Pancreas (tissue), 10 donors: ENCODE data around the gene GALNT8. TPM values are rescaled to one million over a fixed set of nuclear protein-coding genes. Genes with fewer than 3 reads are reported as not detected.

Source experiments
- ATAC-seq, 4 donors: fragments of 200-7000 bp; cut with Tn5 transposase; one replicate each; pipeline versions ENCODE4 v1.8.0 to v1.9.1; 2020; ENCODE audit warnings: mild to moderate bottlenecking in 4 of 4, moderate library complexity in 4 of 4
- DNase-seq, 6 donors: peaks; one replicate each; pipeline ENCODE4 v3.0.0-alpha.2; 2020
- FAIRE-seq: peaks from 2 replicates; lab custom pipeline; 2012; peaks lifted over from hg19 to GRCh38; lab: Jason Lieb, UNC
- H3K27ac ChIP-seq, 4 donors: fragments of 200-600 bp; sonication (generic); 1 replicate in 3 of 4; 2 replicates in 1 of 4; pipeline versions ENCODE4 v1.5.0 to v1.8.0; 2020
- H3K27me3 ChIP-seq, 4 donors: fragments of 200-600 bp; one replicate each; pipeline ENCODE4 v1.8.0; 2021
- H3K36me3 ChIP-seq, 3 donors: fragments of 200-600 bp; sonication (generic) in 1 of 3; one replicate each; pipeline versions ENCODE4 v1.5.0 to v1.8.0; 2020 to 2021
- H3K4me1 ChIP-seq, 3 donors: fragments of 200-600 bp; one replicate each; pipeline ENCODE4 v1.8.0; 2021
- H3K4me3 ChIP-seq, 4 donors: fragments of 200-600 bp; sonication (generic) in 2 of 4; one replicate each; pipeline versions ENCODE4 v1.5.0 to v1.8.0; 2020 to 2021
- H3K9me3 ChIP-seq, 4 donors: fragments of 200-600 bp; one replicate each; pipeline ENCODE4 v1.8.0; 2021
- WGBS, 2 donors: extraction: QIAGEN DNeasy Blood & Tissue Kit; methylation state at CpG; one replicate each; pipeline ENCODE4 v1.1.7; 2013; 5-methylcytosine and 5-hydroxymethylcytosine counted together
- intact Hi-C, 3 donors: fragments of 100-400 bp; cut with DNase I; formaldehyde crosslinking; loops; one replicate each; pipeline versions ENCODE4 v1.11.1 to v1.14.2; 2022
- polyA plus RNA-seq, 2 donors: library from polyadenylated mRNA; stranded (reverse); fragments of 200-250 nt; gene quantifications; one replicate each; pipeline ENCODE4 v1.2.3, GENCODE V29; 2013
- total RNA-seq, 6 donors: library from RNA; stranded (reverse); fragmentation: NEBNext Ultra II Directional in 4 of 6; extraction: Animal tissue kit (Norgen Biotek cat#: 25700) in 4 of 6; gene quantifications; one replicate each; pipeline versions ENCODE4 v1.2.1 to v1.2.4, GENCODE V29; 2021 to 2023
- TF ChIP-seq, protein P1 (sequence below), 4 donors: fragments of 200-600 bp; sonication (generic) in 3 of 4; IDR thresholded peaks; one replicate each; pipeline versions ENCODE4 v1.5.0 to v1.8.0; 2021; ENCODE audit warnings: antibody characterized with exemption in 4 of 4
- donor health status: healthy with polysubstance abuse.
- donor health status: DM: no; HTN: no; CAD: no; lungs with moderate emphysema.
- donor health status: DM: no; HTN: no; CAD: no.
- donor health status: control.
- donor health status: control.
- donor health status: Bipolar disorder and iron deficiency.
- donor health status: DM: yes; HTN: yes; CAD: no.
- donor health status: DM: no; HTN: no; CAD: no.
- donor health status: DM: no; HTN: no; CAD: no.
- donor health status: DM: yes; HTN: yes; CAD: no.

Gene GALNT8
- total and polyA plus RNA-seq, 8 donors, result 0.28 to 5.7 (median 0.64) TPM

- H3K36me3 ChIP-seq, result no peaks in the 10 kb centered on the region
- TF ChIP-seq, protein P1, sequence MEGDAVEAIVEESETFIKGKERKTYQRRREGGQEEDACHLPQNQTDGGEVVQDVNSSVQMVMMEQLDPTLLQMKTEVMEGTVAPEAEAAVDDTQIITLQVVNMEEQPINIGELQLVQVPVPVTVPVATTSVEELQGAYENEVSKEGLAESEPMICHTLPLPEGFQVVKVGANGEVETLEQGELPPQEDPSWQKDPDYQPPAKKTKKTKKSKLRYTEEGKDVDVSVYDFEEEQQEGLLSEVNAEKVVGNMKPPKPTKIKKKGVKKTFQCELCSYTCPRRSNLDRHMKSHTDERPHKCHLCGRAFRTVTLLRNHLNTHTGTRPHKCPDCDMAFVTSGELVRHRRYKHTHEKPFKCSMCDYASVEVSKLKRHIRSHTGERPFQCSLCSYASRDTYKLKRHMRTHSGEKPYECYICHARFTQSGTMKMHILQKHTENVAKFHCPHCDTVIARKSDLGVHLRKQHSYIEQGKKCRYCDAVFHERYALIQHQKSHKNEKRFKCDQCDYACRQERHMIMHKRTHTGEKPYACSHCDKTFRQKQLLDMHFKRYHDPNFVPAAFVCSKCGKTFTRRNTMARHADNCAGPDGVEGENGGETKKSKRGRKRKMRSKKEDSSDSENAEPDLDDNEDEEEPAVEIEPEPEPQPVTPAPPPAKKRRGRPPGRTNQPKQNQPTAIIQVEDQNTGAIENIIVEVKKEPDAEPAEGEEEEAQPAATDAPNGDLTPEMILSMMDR (IDR thresholded peaks at IDR 0.05), result no peak
- DNase-seq, result no peak
- H3K27ac ChIP-seq, result no peak overlapping the region
- intact Hi-C loops, result no loop called here
- no peak for FAIRE-seq
- ATAC-seq, result no peak
- no peaks in the 10 kb centered on the region for H3K27me3 ChIP-seq
- no peak overlapping the region for H3K4me3 ChIP-seq
- no peaks in the 10 kb centered on the region for H3K9me3 ChIP-seq
- H3K4me1 ChIP-seq, result no peaks in the 10 kb centered on the region
Measured at GRCh38 chr12:4800555-4800954, 80.4 kb downstream of the GALNT8 start.

DNA sequence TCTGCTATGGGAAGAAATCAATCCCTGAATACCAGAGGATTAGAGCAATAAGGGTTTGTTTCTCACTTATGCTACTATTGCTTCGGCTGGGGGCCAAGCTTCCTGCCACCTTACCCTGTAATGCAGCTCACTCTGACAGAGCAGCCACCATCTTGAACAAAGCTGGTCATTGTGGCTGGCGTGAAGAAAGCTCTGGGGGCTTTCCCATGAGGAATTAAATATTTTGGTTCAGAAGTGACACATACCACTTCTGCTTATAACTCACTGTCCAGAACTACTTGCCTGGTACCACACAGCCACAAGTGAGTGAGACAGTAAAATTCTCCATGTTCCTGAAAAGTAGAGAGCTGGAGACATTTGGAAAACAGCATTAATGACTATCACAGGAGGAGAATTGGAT, 82.6 kb downstream of the GALNT8 start:
- no peak overlapping the region for H3K4me3 ChIP-seq
- H3K36me3 ChIP-seq, result no peaks in the 10 kb centered on the region
- no peak for DNase-seq
- FAIRE-seq, result no peak
- no peaks in the 10 kb centered on the region for H3K4me1 ChIP-seq
- no peaks in the 10 kb centered on the region for H3K9me3 ChIP-seq
- intact Hi-C loops, result no loop called here
- no peaks in the 10 kb centered on the region for H3K27me3 ChIP-seq
- no peak for ATAC-seq
- no peak overlapping the region for H3K27ac ChIP-seq
- TF ChIP-seq, protein P1 (IDR thresholded peaks at IDR 0.05), result no peak
- 52 to 70% methylated on average over 2 of the region's 2 CpGs for WGBS, 2 donors

DNA sequence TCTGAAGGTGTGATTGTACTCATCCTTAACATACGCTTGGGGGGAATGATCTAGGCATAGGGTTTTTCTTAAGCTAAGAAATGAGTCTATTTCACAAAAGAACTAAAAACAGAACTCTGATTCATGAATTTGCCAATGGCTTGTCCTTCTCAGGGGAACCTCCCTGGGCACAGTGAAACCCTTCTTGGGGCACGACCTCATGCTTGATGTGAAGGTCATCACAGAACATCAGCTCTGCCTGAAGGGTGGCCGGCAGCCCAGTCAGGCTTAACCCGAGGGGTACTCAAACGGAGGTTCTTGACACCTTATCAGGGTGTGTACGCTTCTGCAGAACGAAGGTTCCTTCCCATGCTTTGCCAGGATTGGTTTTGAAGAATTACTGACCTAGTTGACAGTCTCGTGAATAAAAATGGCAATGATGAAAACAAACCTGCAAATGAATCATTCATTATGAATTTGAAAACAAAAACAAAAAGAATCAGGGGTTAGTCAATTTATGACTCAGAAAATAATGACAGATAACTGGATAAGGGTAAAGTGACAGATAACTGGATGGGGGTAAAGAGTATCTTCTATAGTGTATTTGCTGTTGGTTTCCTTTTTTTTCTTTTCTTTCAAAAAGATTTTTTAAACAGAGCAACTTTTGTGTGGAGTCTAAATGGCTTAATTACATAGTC, 86.4 kb downstream of the GALNT8 start:
- Histone ChIP-seq H3K4me1 (no peaks in the 10 kb centered on the region), H3K4me3 (no peak overlapping the region), H3K27ac (no peak overlapping the region), H3K27me3 (peaks cover 0 to 16% (median 0%) of the 10 kb centered on the region in 4 donors), H3K36me3 (no peaks in the 10 kb centered on the region), H3K9me3 (no peaks in the 10 kb centered on the region)
- 34 to 44% methylated on average over 8 of the region's 8 CpGs for WGBS, 2 donors
- intact Hi-C loops, result no loop called here
- ATAC-seq (no peak), FAIRE-seq (no peak), DNase-seq (no peak)
- TF ChIP-seq, protein P1 (IDR thresholded peaks at IDR 0.05), result no peak

DNA sequence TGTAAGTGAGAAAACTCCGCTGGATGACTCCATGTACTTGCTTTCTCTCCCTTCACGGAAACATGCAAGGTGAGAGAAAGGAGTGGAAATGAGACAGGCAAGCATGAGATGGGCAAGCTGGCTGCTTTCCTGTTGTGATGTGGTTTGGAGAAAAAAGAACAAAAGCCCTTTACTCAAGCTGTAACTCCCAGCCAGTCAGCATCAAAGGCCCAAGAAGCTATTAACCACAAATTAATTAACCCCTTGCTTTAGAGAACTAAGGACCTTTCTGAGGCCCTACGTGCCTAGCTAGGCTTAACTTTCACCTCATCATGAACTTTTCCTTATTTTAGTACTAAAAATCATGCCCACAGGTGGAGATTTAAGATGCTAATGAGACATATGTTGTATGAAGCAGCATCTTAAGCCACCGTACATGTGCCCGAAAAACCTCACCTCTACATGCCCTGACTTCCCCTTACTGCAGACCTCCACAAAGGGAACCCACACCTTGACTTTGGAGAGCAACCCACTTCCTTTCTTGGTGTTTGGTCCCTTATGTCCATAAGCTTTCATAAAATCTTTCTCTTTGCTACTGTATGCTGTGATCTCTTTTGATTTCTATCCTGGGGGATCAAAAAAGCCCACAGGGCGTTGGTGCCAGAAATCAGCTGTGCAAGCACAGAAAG, 87.0 kb downstream of the GALNT8 start:
- H3K4me3 ChIP-seq, result no peak overlapping the region
- DNase-seq (no peak), FAIRE-seq (no peak), ATAC-seq (no peak)
- H3K4me1 ChIP-seq, result no peaks in the 10 kb centered on the region
- H3K36me3 ChIP-seq, result no peaks in the 10 kb centered on the region
- no peaks in the 10 kb centered on the region for H3K9me3 ChIP-seq
- peaks cover 0 to 16% (median 0%) of the 10 kb centered on the region in 4 donors for H3K27me3 ChIP-seq
- 43 to 52% methylated on average over 6 of the region's 6 CpGs for WGBS, 2 donors
- H3K27ac ChIP-seq, result no peak overlapping the region
- intact Hi-C loops, result no loop called here
- TF ChIP-seq, protein P1 (IDR thresholded peaks at IDR 0.05), result no peak

- intact Hi-C loops, result no loop called here
- 33 to 60% methylated on average over 2 of the region's 2 CpGs for WGBS, 2 donors
- TF ChIP-seq, protein P1 (IDR thresholded peaks at IDR 0.05), result no peak
- Histone ChIP-seq H3K27ac (no peak overlapping the region), H3K9me3 (no peaks in the 10 kb centered on the region), H3K4me3 (no peak overlapping the region), H3K4me1 (no peaks in the 10 kb centered on the region), H3K36me3 (no peaks in the 10 kb centered on the region), H3K27me3 (peaks cover 0 to 16% (median 0%) of the 10 kb centered on the region in 4 donors)
- ATAC-seq, result no peak
- FAIRE-seq, result no peak
- no peak for DNase-seq
Measured at GRCh38 chr12:4807813-4808212, 87.6 kb downstream of the GALNT8 start.
